HG03457 (cell line): ENCODE measurements around the gene MYMX.
A peak's percentile ranks its signal among the peaks of the same experiment; 100 is the strongest.
"Not testable (repeated sequence)": the region's sequence is repeated elsewhere in the genome, so short reads cannot be mapped to it uniquely, and the experiment has no call there.

Source experiments
- ATAC-seq: cut with Tn5 transposase; IDR thresholded peaks from one replicate; pipeline ENCODE4 v1.9.1; 2021; ENCODE audit warnings: moderate number of reproducible peaks; ENCODE audit not compliant: unreplicated experiment

MYMX gene

DNA sequence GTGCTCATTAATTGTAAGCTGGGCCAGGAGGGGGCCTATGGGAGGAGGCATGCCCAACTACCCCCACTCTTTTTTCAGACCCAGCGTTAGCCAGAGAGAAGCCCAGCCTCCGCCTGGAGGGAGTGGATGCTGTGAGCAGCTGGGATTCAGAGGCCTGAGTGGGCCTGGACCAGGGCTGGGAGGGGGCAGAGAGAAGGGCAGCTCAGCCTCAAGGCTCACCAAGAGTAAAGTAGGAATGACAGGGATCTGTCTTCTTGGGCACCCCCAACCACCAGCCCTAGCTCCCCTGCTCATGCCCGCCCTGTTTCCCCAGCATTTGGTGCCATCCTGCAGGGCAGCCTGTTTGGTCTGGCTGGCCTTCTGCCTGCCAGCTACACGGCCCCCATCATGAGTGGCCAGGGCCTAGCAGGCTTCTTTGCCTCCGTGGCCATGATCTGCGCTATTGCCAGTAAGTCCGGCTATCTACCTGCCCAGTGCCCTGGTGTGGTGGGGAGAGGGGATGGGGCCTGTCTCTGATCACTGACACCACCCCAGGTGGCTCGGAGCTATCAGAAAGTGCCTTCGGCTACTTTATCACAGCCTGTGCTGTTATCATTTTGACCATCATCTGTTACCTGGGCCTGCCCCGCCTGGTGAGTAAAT lies 13.4 kb downstream of the MYMX start:
- no peak for ATAC-seq

- not testable (repeated sequence) for ATAC-seq
Observed at GRCh38 chr6:44231426-44231825, 14.7 kb downstream of the MYMX start.

DNA sequence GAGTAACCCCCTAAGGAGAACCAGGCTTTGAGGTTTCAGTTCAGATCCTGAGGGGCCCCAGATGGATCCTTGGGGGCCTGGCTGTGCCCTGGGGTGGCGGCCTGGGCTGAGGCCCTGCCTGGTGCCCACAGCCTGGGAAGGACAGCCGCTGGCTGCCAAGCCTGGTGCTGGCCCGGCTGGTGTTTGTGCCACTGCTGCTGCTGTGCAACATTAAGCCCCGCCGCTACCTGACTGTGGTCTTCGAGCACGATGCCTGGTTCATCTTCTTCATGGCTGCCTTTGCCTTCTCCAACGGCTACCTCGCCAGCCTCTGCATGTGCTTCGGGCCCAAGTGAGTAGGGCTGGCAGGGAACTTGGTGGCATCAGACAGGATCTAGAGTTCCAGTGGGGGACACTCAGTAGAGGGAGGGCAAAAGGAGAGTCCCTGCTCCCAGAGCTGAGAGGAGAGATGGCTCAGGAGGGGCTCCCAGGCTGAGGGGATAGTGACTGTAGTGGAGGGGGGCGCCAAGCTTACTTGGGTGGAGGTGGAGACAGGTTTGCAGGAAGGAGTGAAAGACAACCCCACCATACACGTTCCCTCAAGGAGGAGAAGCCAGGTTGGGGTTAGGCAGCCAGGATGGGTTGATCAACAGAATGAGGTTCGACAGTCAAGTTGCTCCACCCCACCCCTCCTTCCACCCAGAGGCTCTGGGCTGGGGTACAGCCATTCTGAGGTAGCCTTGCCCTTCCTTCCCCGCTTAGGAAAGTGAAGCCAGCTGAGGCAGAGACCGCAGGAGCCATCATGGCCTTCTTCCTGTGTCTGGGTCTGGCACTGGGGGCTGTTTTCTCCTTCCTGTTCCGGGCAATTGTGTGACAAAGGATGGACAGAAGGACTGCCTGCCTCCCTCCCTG lies 16.2 kb downstream of the MYMX start:
- no peak for ATAC-seq

- ATAC-seq, result no peak
Observed at GRCh38 chr6:44233567-44234100, 16.9 kb downstream of the MYMX start.

DNA sequence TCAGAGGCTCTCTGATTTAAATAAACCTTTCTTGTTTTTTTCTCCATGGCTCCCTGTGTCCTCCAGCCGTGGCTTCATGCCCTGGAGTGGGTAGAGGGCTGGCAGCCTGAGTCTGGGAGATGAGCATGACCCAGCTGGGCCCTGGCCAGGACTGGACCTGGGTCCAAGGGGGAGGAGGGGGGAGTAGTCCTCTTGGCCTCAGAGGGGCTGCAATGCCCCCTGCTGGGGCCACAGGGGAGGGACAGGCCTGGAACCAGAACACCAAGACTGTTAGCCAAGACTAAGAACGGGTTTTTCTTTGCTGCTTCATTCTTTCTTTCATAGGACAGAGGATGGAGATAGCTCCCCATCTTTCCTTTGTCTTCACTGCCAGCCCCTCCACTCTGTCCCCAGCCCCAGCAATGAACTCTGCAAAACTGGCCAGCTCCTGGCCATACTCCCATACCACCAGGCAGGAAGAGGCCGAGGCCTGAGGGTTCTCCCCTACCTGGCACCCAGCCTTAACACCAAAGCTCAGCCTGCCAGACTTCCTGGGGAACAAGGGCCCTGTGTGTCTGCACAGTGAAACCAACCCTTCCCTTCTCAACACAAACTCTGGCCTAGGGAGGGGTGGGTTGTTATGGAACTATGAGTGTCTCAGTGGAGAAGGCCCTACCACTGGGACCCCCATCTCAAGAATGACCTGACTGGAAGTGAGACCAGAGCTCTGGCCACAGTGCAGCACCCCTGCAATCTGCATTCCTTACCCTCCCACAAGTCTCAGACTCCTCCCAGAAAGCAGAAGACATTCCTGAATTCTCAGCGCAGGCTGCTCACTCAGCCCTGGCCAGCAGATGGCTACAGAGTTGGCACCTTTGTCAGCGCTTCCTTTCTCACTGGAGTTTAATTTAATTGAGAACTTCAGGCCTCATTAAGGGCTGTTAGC lies 17.6 kb downstream of the MYMX start:
- ATAC-seq, result no peak

DNA sequence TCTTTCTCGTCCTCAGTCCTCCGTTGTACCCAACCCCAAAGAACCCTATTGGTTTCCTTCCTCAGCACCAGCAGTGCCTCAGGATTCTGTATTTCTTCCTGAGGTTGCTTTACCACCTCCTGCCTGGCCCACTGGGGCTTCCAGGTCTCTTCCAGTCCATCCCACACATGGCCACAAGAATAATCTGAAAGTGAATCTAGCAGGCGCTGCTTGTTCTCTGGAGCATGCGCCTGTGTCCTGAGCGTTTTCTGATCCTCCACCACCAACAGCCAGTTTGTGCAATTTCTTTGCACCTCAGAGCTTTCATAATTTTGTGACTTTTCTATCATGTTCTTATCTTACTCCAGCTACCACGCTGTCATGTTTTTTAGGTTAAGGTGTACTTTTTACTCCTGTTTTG lies 18.5 kb downstream of the MYMX start:
- no peak for ATAC-seq

- ATAC-seq, result no peak
Observed at GRCh38 chr6:44235891-44236516, 19.3 kb downstream of the MYMX start.

DNA sequence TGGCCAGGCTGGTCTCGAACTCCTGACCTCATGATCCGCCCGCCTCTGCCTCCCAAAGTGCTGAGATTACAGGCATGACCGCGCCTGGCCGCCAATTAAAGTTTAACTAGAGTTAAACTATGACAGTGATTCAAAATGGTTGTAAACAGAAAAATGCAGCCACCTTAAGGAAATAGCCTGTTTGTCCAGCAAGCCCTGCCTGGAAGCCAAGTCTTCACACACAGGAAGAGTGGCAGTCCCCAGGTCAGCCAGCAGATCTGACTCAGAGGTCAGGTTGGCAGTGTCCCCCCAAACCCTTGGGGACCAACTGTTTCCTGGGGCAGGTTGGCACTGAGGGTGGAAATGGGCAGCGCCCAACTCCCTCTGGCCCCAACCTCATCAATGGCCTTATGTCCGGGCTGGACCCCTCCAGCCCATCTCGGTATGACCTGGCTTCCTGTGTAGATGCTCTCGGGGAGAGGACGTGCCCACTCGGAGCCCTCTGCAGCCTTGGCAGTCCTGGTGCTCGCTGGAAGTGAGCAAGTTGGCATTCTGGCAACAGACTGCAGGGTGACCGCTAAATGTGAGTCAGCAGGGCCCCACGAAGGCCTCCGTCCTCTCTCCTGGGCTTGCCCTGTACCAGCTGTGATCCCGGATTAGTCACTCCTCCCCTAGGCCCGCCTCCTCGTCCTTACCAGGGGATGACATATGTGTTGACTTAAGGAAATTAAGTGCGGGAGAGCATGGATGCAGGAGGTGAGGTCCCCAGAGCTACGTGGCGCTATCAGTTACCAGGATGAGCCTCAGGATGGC lies 20.5 kb downstream of the MYMX start:
- ATAC-seq, result no peak

DNA sequence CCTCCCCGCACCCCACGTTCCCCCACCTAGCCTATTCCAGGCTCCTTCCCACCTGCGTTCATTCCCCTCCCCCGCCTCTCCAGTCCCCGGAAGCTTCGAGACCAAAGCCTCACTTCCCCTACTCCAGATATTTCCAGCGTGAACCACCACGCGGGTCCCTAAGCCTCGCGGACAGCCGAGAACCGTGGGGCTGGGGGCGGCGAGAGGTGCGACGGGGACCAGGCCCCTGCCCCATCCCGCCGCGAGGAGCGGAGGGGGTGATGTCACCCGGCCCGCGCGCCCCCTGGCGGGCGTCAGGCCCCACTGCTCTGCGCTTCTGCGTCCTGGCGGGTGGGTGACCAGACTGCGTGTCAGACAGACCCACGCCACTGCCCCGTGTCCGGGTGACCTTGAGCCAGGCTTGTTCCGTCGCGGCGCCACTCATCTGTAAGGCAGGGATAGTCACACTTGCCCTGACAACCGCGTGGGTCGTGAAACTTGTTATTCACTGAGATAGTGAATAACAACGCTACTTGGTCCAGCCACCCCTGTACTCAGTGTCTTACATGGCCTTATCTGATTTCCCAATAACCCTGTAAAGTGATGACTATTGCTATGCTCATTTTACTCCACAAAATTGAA lies 21.2 kb downstream of the MYMX start:
- ATAC-seq, result no peak

DNA sequence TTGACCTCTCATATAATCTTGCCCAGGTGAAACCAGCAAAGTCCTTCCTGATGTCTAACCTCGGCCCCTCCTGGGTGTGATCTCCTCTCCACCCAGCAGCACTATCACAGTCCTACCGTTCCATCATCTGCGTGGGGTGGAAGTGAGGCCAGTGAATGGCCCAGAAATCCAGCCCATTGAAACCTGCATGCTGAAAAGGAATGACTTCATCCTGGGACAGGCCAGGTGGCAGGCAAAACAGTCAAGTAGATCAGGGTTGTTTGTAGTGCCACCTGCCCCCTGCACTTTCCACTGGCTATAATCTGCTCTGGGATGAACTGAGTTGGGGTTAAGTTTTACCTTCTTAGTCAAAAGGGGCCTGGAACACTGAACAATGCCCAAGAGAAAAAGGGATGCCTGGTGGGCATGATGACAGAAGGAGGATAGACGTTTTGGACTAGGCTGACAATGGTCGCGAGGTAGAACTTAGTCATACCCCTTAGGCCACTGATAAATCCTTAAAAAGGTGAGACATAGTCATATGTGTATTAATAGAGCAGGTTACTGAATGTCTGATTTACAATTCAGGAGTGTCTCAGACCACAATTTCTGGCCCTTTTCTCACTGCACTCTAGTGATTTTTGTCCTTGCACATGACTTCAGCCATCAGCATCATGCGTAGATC lies 22.1 kb downstream of the MYMX start:
- no peak for ATAC-seq

DNA sequence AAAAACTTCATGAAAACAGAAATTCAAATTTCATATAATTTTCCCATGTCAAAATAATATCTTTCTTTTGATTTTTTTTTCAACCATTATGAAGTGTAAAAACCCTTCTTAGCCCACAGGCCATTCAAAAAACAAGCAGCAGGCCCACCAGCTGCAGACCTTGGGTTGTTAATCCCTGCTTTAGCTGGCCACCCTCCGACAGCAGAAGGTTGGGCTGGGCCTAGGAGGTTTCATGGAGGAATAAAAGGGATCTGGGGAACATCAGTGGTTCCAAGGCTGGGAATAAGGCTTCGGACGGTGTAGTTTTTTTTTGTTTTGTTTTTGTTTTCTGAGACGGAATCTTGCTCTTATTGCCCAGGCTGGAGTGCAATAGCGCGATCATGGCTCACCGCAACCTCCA lies 26.6 kb downstream of the MYMX start:
- ATAC-seq, result no peak

GRCh38 chr6:44245391-44245911 lies 28.7 kb downstream of the MYMX start:
- no peak for ATAC-seq

DNA sequence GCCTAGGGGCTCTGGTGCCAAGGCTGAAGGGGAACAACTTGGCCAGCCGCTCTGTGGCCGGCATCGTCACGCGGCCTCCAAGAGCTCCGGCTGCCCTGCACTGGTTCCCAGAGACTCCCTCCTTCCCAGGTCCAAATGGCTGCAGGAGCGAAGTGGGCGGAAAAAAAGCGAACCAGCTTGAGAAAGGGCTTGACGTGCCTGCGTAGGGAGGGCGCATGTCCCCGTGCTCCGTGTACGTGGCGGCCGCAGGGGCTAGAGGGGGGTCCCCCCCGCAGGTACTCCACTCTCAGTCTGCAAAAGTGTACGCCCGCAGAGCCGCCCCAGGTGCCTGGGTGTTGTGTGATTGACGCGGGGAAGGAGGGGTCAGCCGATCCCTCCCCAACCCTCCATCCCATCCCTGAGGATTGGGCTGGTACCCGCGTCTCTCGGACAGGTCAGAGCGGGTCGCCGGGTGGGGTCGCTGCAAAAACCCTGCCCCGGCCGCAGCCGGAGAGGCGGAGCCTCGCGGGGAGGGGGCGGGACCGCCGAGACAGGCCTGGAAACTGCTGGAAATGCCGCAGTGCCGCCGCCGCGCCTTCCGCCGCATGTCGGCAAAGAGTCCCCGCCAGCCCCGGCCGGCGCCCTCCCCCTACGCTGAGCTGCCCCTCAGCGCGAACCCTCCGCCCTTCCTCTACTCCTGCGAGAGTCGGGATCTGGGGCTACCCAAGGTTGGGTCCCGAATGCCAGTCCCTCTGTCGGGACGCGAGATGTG lies 29.4 kb downstream of the MYMX start:
- ATAC-seq, result peak; percentile 29

GRCh38 chr6:44246663-44247337 lies 30.1 kb downstream of the MYMX start, which contains the start of gene HSP90AB1:
Gene HSP90AB1 (plus strand): TSS chr6:44247101. CDS start chr6:44248630, 1,529 bp downstream.
- peak; percentile 56 for ATAC-seq

- ATAC-seq, result peak; percentile 25
Observed at GRCh38 chr6:44247338-44248302, 30.9 kb downstream of the MYMX start.

DNA sequence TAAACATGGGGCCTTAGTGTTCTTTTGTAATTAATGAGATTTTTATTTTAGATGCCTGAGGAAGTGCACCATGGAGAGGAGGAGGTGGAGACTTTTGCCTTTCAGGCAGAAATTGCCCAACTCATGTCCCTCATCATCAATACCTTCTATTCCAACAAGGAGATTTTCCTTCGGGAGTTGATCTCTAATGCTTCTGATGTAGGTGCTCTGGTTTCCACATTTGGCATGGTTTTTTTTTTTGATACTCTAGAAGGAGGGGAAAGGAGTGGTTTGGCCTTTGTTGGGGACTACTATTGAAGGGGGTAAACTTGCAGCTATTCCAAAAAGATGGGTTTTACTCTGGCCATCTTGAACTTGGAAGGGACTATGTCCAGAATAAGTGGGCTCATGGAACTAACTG lies 31.9 kb downstream of the MYMX start:
- no peak for ATAC-seq
